ENCODE results near the gene ZDHHC24.

DNA sequence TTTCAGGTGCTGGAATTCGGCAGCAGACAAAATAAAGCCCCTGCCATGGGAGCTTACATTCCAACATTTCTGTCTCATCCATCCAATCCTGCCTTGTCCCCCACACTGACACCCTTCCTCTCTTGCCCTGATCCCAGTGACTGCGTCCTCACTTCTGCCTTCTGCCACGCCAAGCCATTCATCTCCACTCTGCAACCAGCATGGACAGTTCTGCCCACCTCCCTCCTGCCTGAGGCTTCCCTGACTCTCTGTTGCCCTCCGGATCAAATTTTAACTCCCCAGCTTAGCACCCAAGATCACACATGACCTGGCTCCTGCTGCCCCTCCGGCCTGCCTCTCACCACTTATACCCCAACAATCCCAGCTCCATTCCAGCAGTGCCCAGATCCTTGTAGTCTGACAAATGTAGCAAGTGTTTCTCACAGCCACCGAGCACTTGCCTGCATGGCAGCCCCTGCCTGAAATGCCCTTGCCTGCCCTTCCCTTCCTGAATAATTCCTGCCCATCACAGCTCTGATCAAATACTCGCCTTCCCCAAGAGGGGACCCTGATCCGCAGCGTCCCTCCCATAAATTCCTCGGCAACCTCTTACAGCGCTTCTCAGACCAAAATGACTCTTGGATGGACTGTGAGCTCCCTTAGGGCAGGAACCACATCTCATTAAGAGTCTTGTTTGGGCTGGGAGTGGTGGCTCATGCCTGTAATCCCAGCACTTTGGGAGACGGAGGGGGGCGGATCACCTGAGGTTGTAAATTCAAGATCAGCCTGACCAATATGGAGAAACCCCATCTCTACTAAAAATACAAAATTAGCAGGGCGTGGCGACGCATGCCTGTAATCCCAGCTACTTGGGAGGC, 3.2 kb upstream of the ZDHHC24 start:
- TF ChIP-seq, protein P1, sequence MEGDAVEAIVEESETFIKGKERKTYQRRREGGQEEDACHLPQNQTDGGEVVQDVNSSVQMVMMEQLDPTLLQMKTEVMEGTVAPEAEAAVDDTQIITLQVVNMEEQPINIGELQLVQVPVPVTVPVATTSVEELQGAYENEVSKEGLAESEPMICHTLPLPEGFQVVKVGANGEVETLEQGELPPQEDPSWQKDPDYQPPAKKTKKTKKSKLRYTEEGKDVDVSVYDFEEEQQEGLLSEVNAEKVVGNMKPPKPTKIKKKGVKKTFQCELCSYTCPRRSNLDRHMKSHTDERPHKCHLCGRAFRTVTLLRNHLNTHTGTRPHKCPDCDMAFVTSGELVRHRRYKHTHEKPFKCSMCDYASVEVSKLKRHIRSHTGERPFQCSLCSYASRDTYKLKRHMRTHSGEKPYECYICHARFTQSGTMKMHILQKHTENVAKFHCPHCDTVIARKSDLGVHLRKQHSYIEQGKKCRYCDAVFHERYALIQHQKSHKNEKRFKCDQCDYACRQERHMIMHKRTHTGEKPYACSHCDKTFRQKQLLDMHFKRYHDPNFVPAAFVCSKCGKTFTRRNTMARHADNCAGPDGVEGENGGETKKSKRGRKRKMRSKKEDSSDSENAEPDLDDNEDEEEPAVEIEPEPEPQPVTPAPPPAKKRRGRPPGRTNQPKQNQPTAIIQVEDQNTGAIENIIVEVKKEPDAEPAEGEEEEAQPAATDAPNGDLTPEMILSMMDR (IDR thresholded peaks at IDR 0.05): no peak
- TF ChIP-seq POLR2A (IDR thresholded peaks at IDR 0.05): no peak

All from prostate gland (tissue), 2 donors.